HG03521 (cell line): ENCODE measurements around the gene GNAS-AS1.
"Not testable (repeated sequence)": the region's sequence is repeated elsewhere in the genome, so short reads cannot be mapped to it uniquely, and the experiment has no call there.

Experiments used
- ATAC-seq: cut with Tn5 transposase; IDR thresholded peaks from one replicate; pipeline ENCODE4 v1.9.1; 2021; ENCODE audit warnings: mild to moderate bottlenecking, moderate library complexity; ENCODE audit not compliant: unreplicated experiment

GNAS-AS1 gene

DNA sequence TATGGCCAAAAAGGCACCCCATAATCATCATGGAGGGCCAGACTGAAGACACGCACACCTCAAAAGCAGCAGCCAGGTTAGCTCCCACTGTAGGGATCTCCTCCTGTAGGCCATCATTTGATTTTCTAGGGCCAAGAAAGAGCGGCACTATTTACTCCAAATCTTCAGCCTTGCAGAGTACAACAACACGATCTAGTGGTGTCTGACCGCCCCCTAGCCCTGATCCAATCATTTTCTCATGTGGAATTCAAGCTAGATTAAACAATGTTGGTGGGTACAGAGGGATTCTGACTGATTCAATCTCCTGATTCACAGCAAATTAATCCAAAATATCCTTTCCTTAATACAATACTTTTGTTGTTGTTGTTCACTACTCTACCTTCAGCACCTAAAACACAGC, 12.5 kb downstream of the GNAS-AS1 start:
- ATAC-seq: no peak

DNA sequence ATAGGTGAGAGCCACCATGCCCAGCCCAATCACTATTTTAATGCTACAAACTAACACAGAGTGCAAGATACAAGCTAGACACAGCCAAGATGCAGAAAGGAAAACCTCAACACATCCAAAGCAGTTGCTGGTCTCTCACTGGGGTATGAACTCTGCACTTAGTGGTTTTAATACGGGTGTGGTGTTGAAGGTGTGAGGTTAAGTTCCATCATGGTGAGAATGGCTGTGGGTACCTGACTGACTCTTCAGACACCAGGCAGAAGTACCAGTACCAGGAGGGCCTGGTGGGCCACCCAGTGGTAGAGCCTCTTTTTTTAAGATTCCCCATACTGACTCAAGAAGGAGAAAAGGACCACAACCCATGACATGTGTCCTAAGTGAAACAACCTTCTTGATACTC, 13.0 kb downstream of the GNAS-AS1 start:
- ATAC-seq: no peak

- no peak for ATAC-seq
These were observed 14.0 kb downstream of the GNAS-AS1 start for GRCh38 chr20:58836616-58837204.

GRCh38 chr20:58835231-58835630, 15.5 kb downstream of the GNAS-AS1 start:
- ATAC-seq: no peak

DNA sequence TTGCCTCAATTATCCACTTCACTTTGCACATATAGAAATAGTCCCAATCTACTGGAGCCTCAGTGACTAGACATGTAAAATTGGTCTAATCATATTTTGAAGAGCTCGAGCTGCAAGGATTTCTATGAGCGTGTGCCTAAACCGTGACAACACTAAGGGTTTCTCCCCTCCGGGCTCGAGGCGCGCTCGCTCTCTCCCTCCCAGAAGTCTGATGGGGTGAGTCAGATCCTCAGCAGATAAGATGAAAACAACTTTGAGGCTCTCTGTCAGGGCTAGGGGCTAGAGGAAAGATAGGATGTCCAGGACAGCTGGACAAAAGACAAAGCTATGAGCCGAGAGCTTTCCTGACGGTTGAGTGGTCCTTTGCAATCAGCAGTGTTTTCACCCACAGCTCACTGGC, 16.8 kb downstream of the GNAS-AS1 start:
- ATAC-seq: no peak

DNA sequence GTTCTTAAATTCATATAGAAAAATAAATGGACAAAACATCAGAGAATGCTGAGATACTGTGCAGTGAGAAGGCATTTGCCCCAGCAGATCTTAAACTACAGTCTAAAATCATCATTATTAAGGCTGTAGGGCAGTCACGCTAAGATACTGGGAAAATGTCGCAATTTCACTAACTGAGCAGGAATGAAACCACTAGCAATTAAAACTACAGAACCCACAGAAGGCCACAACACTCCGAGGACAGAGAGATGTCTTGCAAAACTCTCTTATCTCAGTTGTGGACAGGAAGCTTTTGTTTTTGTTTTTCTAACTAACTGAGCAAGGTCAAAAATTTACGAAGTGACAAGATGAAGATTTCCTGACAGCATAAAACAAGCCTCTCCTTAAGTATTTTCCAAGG, 18.2 kb downstream of the GNAS-AS1 start:
- no peak for ATAC-seq

GRCh38 chr20:58829531-58829941, 21.2 kb downstream of the GNAS-AS1 start:
- no peak for ATAC-seq

GRCh38 chr20:58828804-58829203, 21.9 kb downstream of the GNAS-AS1 start:
- not testable (repeated sequence) for ATAC-seq

GRCh38 chr20:58828136-58828535, 22.6 kb downstream of the GNAS-AS1 start:
- ATAC-seq: no peak

GRCh38 chr20:58826271-58826670, 24.4 kb downstream of the GNAS-AS1 start:
- ATAC-seq: no peak

- no peak for ATAC-seq
These were observed 25.3 kb downstream of the GNAS-AS1 start for GRCh38 chr20:58825450-58825849.

- no peak for ATAC-seq
These were observed 25.9 kb downstream of the GNAS-AS1 start for GRCh38 chr20:58824843-58825242.

DNA sequence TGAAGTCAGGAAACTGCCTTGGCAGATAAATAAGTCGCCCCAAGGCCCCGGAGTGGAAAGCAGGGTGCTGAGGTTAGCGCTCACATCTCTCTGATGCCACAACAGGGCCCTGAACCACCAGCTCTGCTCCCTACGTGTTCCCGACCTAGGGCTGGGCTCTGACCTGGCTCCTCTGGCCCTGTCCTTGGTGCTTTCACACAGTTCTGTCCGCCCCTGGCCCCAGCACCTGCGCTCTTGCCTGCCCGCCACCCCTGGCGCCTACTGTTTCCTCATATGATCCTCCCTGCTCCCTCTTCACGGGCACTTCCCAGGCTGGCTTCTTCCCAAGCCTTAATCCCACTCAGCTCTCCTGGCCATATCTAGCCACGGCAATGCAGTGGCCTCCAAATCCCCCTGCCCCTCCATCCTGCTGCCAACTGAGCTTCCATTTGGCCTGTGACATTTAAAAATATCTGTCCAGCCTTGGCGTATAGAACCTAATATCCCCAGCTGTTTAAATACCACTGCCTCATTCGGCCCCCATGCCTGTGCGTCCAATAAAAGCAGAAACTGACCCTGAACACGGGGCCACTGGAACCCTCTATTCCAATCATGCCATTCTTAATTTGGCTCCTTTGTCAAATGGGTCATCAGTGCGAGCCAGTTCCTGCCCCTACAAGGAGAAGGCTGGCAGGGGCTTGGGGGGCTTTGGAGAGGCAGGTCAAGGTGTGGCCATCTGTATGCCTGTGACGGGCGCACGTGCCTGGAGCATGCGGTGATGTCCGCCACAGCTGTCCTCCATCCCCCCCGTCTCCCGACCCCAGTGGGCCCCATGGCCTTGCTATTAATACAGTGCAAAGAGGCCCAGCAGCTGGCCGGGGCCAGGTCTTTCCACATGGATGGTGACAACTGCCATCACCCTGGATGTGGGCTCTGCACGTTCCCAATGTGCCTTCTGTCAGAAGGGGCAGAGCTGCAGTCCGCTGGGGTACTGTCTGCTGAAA, 27.7 kb downstream of the GNAS-AS1 start:
- ATAC-seq: no peak

- ATAC-seq: no peak
These were observed 28.6 kb downstream of the GNAS-AS1 start for GRCh38 chr20:58822149-58822548.

- not testable (repeated sequence) for ATAC-seq
These were observed 30.2 kb downstream of the GNAS-AS1 start for GRCh38 chr20:58820515-58820914.

GRCh38 chr20:58819921-58820320, 30.8 kb downstream of the GNAS-AS1 start:
- ATAC-seq: no peak

- no peak for ATAC-seq
These were observed 32.0 kb downstream of the GNAS-AS1 start for GRCh38 chr20:58818586-58819285.

DNA sequence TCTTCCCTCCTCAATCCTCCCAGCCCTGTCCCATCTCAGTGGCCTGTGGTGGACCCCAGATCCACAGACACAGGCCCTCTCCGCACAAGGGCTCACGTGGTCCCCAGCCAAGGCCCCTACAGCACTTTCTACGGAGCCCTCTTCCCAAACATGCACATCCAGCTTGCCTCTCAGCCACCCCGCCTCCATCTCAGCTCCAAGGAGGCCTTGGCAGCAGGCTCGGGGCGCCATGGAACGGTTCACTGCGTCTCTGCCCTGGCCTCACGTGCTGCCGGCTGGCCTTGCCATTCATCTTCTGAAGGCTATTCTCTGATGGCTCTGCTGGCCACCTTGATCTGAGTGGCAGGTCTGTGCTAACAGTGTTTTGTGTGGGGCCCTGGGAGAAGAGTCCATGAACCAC, 33.0 kb downstream of the GNAS-AS1 start:
- ATAC-seq: no peak

DNA sequence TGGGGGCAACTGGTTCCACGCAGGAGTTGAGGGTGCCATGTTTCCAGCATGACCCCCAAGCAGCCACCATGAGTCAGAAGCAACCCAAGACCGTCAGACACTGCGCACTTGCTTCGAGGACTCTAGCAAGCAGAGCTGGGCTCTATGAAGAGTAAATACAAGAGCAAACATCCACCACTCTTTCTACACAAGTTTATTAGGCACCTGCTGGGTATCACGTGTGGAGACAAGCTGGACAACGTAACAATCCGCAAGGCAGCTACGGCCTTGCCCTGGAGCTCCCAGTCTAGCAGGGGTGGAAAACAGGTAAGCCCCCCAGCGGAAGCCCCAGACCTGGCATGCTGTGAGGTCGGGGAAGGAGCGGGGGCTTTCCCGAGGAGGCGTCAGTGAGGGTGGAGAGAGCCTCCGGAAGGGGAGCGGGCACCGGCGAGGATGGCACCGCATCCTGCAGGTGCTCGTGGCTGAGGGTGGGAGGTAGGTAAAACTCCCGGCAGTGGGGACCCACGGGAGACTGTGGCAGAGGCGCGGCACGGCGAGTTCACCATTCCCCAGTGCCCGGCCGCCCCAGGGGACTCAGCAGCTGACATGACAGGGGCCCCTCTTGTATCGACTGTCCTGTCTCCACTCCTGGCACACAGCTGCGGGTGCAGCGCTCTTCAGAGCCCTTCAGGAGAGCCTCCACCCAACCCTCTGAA, 33.6 kb downstream of the GNAS-AS1 start:
- no peak for ATAC-seq

DNA sequence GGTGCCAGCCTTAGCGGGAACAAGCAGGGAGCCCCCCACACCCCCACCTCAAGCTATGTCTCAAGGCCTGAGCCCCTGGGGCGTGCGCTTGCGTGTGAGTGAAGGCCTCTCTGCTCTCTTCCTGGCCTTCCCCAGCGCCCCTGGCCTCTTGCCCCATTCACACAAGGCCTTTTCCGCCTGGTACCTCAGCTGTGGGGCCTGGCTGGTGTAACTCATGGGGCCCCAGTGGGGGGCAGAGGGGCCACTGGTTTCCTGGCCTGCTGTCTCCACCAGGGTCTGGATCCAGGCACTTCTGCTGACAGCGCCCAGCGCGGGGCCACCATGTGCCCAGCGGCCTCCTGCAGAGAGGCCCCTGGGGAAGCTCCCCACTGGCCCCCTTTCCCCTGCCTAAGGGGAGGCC, 34.7 kb downstream of the GNAS-AS1 start:
- ATAC-seq: no peak

- no peak for ATAC-seq
These were observed 35.3 kb downstream of the GNAS-AS1 start for GRCh38 chr20:58815448-58815847.
